Right cardiac atrium (tissue), 5 donors: ENCODE measurements around the gene KDM4F. TPM values are rescaled to one million over a fixed set of nuclear protein-coding genes. Genes with fewer than 3 reads are reported as not detected.
"Not testable (repeated sequence)": the region's sequence is repeated elsewhere in the genome, so short reads cannot be mapped to it uniquely, and the experiment has no call there.

ENCODE experiments used
- ATAC-seq, 2 donors: fragments of 200-7000 bp; cut with Tn5 transposase; one replicate each; pipeline versions ENCODE4 v1.8.0 to v1.9.1; 2020; ENCODE audit warnings: moderate library complexity in 2 of 2, mild to moderate bottlenecking in 1 of 2
- DNase-seq, 3 donors: peaks; one replicate each; pipeline ENCODE4 v3.0.0-alpha.2; 2020
- H3K27ac ChIP-seq: one replicate; pipeline ENCODE4 v1.5.1; 2013; ENCODE audit warnings: mild to moderate bottlenecking, low read length, control low read depth, moderate library complexity
- H3K27me3 ChIP-seq: one replicate; pipeline ENCODE4 v1.6.1; 2013; ENCODE audit not compliant: control insufficient read depth, insufficient read depth
- H3K4me1 ChIP-seq: one replicate; pipeline ENCODE4 v1.6.1; 2013; ENCODE audit warnings: low read length; ENCODE audit not compliant: control insufficient read depth, insufficient read depth
- H3K4me3 ChIP-seq: one replicate; pipeline ENCODE4 v1.5.1; 2013; ENCODE audit warnings: low read length, control low read depth
- H3K9me3 ChIP-seq: one replicate; pipeline ENCODE4 v1.6.1; 2013; ENCODE audit warnings: low read length; ENCODE audit not compliant: control insufficient read depth
- WGBS: extraction: QIAGEN DNeasy Blood & Tissue Kit; methylation state at CpG from one replicate; pipeline ENCODE4 v1.1.7; 2013; 5-methylcytosine and 5-hydroxymethylcytosine counted together
- intact Hi-C, 4 donors: fragments of 100-400 bp; cut with DNase I; formaldehyde crosslinking; loops; one replicate each; pipeline versions ENCODE4 v1.11.0 to v1.14.0; 2022 to 2023
- long read RNA-seq, 4 donors: library from polyadenylated mRNA; unstranded; transcript quantifications; one replicate each; pipeline ENCODE4 v2.0.0, GENCODE V29; 2020 to 2021
- polyA plus RNA-seq: library from polyadenylated mRNA; stranded (reverse); fragments of 200-250 nt; gene quantifications from one replicate; pipeline ENCODE4 v1.2.3, GENCODE V29; 2013
- total RNA-seq, 4 donors: library from RNA; stranded (reverse); fragmentation: NEBNext Ultra II Directional; extraction: Animal tissue kit (Norgen Biotek cat#: 25700); gene quantifications; one replicate each; pipeline ENCODE4 v1.2.1, GENCODE V29; 2021
- donor health status: healthy with polysubstance abuse.
- donor health status: DM: no; HTN: yes; CAD: no.
- donor health status: DM: no; HTN: no; CAD: no.
- donor health status: DM: no; HTN: yes; CAD: no; lungs with severe emphysema.
- donor health status: DM: yes; HTN: yes; CAD: no.

KDM4F gene
- total RNA-seq (not detected), polyA plus RNA-seq (not detected)
- long read RNA-seq, donor 1: 0 reads
- long read RNA-seq, donor 2: 0 reads
- long read RNA-seq, donor 3: 0 reads
- long read RNA-seq, donor 4: 0 reads

DNA sequence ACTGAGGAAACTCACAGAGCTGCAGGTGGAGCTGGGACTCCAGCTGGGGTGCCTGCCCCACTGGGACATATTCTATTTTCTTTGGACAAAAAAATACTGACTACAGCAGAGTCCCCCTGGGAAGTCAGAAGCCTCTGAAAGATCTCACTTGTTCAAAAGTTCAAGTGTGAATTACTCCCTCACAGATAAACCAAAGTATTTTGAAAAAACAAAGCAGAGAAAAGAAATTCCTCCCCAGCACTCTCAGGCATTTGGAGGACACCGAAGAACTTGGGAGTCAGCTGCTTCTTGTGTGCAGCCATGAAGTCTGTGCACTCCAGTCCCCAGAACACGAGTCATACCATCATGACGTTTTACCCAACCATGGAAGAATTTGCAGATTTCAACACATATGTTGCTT, at the start of gene KDM4F:
KDM4F (plus strand) TSS at position 301 of the 400 bp plus-strand sequence.
- H3K27me3 ChIP-seq, H3K27ac ChIP-seq, H3K4me3 ChIP-seq, ATAC-seq, intact Hi-C loops, H3K4me1 ChIP-seq, DNase-seq, H3K9me3 ChIP-seq: not testable (repeated sequence)
- 43% methylated on average over 3 of the region's 3 CpGs for WGBS

DNA sequence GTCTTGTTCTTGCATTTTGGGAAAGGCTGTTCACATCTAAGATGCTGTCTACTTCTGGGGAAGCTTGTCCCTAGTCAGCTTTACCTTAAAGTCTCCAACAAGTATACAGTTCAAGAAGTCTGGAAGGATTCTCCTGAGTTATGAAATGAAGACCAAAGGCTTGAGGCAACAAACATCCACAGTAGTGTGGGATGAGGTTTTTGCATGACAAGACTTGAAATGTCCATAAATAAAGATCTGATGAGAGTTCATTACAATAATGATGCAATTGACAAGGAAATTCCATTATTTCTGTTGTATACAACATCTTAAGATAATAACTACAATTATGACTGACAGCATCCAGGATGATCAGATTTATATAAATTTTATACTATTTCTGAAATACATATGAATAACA, 45.5 kb upstream of the KDM4F start:
- Histone ChIP-seq H3K4me1 (no peaks in the 10 kb centered on the region), H3K9me3 (no peaks in the 10 kb centered on the region), H3K27ac (no peak overlapping the region), H3K4me3 (no peak overlapping the region), H3K27me3 (no peaks in the 10 kb centered on the region)
- DNase-seq (no peak), ATAC-seq (no peak)
- intact Hi-C loops: no loop called here

DNA sequence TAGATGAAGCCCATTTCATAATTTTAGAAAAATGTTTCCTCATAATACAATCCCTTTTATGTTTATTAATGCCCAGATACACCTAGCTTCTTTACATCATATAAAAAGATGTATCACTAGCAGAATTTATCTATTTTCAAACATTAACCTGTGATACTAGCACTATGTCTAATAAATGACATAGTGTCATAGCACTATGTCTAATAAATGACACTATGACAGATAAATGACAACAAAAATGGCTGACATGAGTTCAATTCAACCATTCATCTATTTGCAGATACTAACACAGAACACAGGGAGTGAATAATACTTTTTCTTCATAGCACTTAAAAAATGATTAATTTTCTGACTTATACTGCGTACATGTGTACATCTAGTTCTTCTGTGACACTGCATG, 43.6 kb upstream of the KDM4F start:
- H3K9me3 ChIP-seq: no peaks in the 10 kb centered on the region
- H3K4me3 ChIP-seq: no peak overlapping the region
- intact Hi-C loops: no loop called here
- H3K27ac ChIP-seq: no peak overlapping the region
- WGBS: 81% methylated on average over 1 of the region's 1 CpG
- H3K27me3 ChIP-seq: no peaks in the 10 kb centered on the region
- H3K4me1 ChIP-seq: no peaks in the 10 kb centered on the region
- DNase-seq (no peak), ATAC-seq (no peak)

DNA sequence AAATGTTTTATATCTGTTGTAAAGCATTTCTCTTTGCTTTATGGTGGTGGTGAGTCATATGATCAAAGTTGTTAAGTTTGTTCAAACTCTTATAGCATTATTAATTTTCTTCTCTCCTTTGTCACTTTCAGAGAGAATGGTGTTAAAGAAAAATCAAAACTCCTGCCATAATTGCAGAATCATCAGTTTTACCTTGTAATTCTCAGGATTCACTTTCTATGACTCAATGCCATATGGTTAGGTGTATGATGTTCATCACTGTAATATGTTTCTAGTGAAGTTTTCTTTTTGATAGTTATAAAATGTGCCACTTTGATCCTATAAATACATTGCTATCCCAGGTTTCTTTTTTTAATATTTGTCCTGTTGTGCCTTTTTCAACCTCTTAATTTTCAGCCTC, 37.8 kb upstream of the KDM4F start:
- no peak for ATAC-seq
- DNase-seq: no peak

DNA sequence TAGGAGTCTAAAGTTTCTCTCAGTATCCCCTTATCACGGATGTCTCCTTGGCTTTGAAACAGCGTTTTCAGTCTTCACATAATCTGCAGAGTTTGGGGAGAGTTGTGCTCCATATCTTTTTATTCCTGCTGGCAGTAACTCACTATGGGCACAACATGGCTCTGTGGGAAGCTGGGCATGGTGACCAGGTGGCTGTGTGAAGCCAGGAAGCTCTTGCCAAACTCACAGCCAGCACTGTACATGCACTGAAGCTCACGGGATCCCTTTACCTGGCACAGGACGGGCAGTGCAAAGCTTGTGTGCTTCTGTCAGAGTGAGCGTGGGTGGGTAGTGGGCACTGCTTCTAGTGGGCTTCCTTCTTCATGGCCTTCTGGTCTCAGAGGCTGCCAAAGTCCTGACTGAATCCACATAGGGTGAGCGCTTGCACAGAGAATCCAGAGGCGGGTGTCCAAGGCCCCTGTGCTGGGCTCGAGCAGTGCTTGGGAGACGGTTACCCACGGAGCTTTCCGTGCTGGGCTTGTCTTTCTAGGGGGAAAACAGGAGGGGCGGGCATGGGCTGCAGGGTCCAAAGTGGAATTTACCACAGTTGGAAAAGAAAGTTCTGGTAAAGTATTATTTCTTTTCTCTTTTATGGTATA, 34.9 kb upstream of the KDM4F start:
- H3K9me3 ChIP-seq: no peaks in the 10 kb centered on the region
- ATAC-seq: no peak

More for the DNA sequence above, 37.8 kb upstream of the KDM4F start:
- Histone ChIP-seq H3K27me3 (no peaks in the 10 kb centered on the region), H3K4me3 (no peak overlapping the region), H3K4me1 (no peaks in the 10 kb centered on the region), H3K9me3 (no peaks in the 10 kb centered on the region), H3K27ac (no peak overlapping the region)
- intact Hi-C loops: no loop called here

DNA sequence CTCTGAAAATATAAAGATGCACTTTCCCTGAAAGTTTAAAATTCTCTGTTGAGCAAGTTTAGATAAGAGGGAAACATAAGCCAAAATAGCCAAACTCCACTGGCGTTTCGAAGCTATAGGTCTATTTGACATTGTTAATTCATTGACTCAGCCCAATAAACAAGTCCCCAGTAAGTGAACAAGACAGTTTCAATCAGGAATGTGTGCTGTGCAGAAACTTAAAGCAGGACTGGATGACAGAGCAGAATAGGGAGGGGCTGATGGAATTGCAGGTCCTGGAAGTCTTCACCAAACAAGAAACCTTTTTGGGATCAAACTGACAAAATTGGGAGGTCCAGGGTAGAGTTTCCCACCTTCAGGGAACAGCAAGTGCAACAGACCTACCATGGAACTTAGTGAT, 33.1 kb upstream of the KDM4F start:
- no peaks in the 10 kb centered on the region for H3K9me3 ChIP-seq
- WGBS: 69% methylated on average over 2 of the region's 2 CpGs
- no peak for DNase-seq
- H3K27me3 ChIP-seq: no peaks in the 10 kb centered on the region
- intact Hi-C loops: no loop called here
- H3K4me3 ChIP-seq: no peak overlapping the region
- no peak for ATAC-seq
- no peak overlapping the region for H3K27ac ChIP-seq
- no peaks in the 10 kb centered on the region for H3K4me1 ChIP-seq

More for the DNA sequence above, 34.9 kb upstream of the KDM4F start:
- no peak for DNase-seq
- Histone ChIP-seq H3K27ac (no peak overlapping the region), H3K27me3 (no peaks in the 10 kb centered on the region), H3K4me3 (no peak overlapping the region), H3K4me1 (no peaks in the 10 kb centered on the region)
- WGBS: 84% methylated on average over 12 of the region's 12 CpGs
- intact Hi-C loops: no loop called here

DNA sequence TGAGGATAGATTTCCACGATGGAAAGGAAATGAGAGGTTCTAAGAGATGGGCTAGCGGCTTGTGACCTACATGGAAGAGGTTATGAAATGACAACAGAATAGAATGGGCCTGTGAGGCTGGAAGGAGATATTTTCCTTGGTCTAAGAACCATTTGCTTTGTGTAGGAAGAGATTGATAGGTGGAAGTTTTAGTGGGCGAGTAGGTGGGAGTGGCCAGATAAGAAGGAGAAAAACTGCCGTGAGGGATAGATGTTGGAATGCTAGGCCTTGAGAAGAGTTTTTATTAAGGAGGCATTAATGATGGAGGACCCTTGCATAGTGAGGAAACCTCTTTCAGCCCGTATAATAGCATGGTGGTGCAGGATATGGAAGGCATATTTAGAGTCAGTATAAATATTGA, 27.8 kb upstream of the KDM4F start:
- H3K9me3 ChIP-seq, H3K4me3 ChIP-seq, DNase-seq, ATAC-seq, intact Hi-C loops, H3K4me1 ChIP-seq, H3K27ac ChIP-seq, H3K27me3 ChIP-seq: not testable (repeated sequence)
- WGBS: 75% methylated on average over 5 of the region's 5 CpGs

DNA sequence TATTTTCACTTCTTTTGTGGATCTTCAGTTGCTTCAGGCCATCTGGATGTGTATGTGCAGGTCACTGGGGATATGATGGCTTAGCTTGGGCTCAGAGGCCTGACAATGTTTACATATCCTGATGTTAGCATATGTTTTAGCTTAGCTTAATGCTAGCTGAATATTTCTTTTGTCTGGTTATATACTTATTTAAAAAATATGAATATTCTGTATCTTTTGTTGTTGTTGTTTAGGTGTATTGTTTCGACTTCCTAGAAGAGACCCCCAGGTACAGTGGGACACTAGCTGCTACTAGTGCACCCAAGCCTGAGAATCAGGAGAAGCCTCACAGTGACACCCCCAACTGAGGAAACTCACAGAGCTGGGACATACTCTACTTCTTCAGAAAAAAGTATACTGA, 24.3 kb upstream of the KDM4F start, which contains the start of gene KDM4E:
KDM4E (plus strand) TSS at position 301 of the 400 bp plus-strand sequence. CDS start 300 bp downstream, outside the sequence.
- intact Hi-C loops: no loop called here
- no peaks in the 10 kb centered on the region for H3K9me3 ChIP-seq
- no peak within 1 kb of the TSS for H3K27ac ChIP-seq
- DNase-seq (no peak), ATAC-seq (no peak)
- 98% methylated on average over 1 of the region's 1 CpG for WGBS
- no peak within 1 kb of the TSS for H3K4me3 ChIP-seq
- H3K4me1 ChIP-seq: no peaks in the 10 kb centered on the region
- H3K27me3 ChIP-seq: no peaks in the 10 kb centered on the region

DNA sequence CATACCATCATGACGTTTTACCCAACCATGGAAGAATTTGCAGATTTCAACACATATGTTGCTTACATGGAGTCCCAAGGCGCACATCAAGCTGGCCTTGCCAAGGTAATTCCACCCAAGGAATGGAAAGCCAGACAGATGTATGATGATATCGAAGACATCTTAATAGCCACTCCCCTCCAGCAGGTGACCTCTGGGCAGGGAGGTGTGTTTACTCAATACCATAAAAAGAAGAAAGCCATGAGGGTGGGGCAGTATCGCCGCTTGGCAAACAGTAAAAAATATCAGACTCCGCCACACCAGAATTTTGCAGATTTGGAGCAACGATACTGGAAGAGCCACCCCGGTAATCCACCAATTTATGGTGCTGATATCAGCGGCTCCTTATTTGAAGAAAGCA, 23.6 kb upstream of the KDM4F start:
- H3K4me1 ChIP-seq, DNase-seq, H3K27me3 ChIP-seq, H3K27ac ChIP-seq, intact Hi-C loops, H3K4me3 ChIP-seq, ATAC-seq, H3K9me3 ChIP-seq: not testable (repeated sequence)
- 92% methylated on average over 8 of the region's 9 CpGs for whole genome bisulfite sequencing

DNA sequence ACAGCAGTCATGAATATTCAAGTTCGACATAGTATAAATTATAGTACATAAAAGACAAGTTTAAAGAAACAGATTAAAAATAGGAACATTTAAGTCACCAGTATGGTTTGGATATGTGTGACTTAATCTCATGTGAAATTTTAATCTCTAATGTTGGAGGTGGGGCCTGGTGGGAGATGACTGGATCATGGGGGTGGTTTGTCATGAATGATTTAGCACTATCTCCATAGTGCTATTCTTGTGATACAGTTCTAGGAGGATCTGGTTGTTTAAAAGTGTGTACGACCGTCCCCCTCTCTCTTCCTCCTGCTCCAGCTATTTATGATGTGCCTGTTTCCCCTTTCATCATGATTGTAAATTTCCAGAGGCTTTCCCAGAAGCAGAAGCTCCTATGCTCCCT, 20.9 kb upstream of the KDM4F start:
- WGBS: 91% methylated on average over 3 of the region's 3 CpGs
- intact Hi-C loops: no loop called here
- Histone ChIP-seq H3K4me1 (no peaks in the 10 kb centered on the region), H3K9me3 (no peaks in the 10 kb centered on the region), H3K27me3 (no peaks in the 10 kb centered on the region), H3K4me3 (no peak overlapping the region), H3K27ac (no peak overlapping the region)
- ATAC-seq (no peak), DNase-seq (no peak)

DNA sequence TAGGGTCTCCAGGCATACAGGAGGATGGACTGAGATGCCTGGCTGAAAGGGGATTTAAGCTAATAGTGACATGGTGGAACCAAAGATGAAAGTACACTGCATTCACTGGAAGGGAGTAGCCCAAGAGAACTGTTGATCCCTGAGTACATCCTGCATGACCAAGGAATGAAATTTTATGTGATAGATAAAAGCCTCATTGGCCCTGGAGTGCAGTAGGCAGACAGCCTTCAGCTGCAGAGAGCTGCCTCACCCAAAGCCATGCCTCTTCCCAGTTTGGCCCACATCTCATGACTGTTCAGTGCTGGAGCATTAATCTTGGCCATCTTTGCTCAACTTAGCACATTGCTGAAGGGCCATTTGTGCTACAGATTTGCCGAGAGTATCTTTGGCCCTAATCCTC, 16.2 kb upstream of the KDM4F start:
- ATAC-seq (no peak), DNase-seq (no peak)
- intact Hi-C loops: no loop called here
- no peak overlapping the region for H3K4me3 ChIP-seq
- H3K4me1 ChIP-seq: no peaks in the 10 kb centered on the region
- no peak overlapping the region for H3K27ac ChIP-seq
- WGBS: 80% methylated on average over 1 of the region's 1 CpG
- H3K27me3 ChIP-seq: no peaks in the 10 kb centered on the region
- H3K9me3 ChIP-seq: no peaks in the 10 kb centered on the region

DNA sequence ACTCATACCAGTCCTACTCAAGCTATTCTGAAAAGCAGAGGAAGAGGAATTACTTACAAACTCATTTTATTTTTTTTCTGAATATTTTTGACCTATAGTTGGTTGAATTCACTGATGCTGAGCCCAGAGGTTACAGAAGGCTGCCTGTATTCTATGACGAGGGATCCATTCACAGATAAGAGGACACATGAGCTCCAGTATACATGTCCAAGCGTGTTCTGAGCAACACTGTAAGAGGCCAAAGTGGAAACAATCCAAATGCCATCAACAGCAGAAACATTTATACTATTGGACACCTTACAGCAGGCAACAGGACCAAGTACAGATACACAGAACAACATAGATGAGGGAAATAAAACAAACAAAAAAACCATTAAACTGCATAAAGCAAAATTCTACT, 13.9 kb upstream of the KDM4F start:
- ATAC-seq (no peak), DNase-seq (no peak)

More for the DNA sequence above, 13.9 kb upstream of the KDM4F start:
- no peaks in the 10 kb centered on the region for H3K27me3 ChIP-seq
- no peaks in the 10 kb centered on the region for H3K9me3 ChIP-seq
- H3K4me3 ChIP-seq: no peak overlapping the region
- 70% methylated on average over 2 of the region's 2 CpGs for WGBS
- intact Hi-C loops: no loop called here
- H3K27ac ChIP-seq: no peak overlapping the region
- H3K4me1 ChIP-seq: no peaks in the 10 kb centered on the region
